Natural killer cell treated with Interleukin-12 subunit alpha and Interleukin-12 subunit beta and Interleukin-15 and Interleukin-18, amount 100 ng/mL, for 72 hours (primary cell): Measurements from ENCODE around the gene ODC1. TPM values are rescaled to one million over a fixed set of nuclear protein-coding genes. Genes with fewer than 3 reads are reported as not detected.

Source experiments
- ATAC-seq, 2 donors: fragments of 150-1000 bp; cut with Tn5 transposase in 1 of 2; sonication (Bioruptor Pico), chemical (Tn5 transposase) in 1 of 2; 2 replicates each; pipeline ENCODE4 v1.10.0; 2021
- DNase-seq: peaks from one replicate; pipeline ENCODE4 v3.0.0; 2022; ENCODE audit warnings: low spot score
- H3K27ac Mint-ChIP-seq, 2 donors: 1 replicate in 1 of 2; 2 replicates in 1 of 2; pipeline ENCODE4 v1.8.0; 2022; ENCODE audit warnings: mixed read lengths in 2 of 2, mild to moderate bottlenecking in 1 of 2, moderate library complexity in 1 of 2
- H3K27me3 Mint-ChIP-seq, 2 donors: 1 replicate in 1 of 2; 2 replicates in 1 of 2; pipeline ENCODE4 v1.8.0; 2022; ENCODE audit warnings: mixed read lengths in 2 of 2
- H3K36me3 Mint-ChIP-seq: one replicate; pipeline ENCODE4 v1.8.0; 2022; ENCODE audit warnings: mixed read lengths
- H3K4me1 Mint-ChIP-seq, 2 donors: 1 replicate in 1 of 2; 2 replicates in 1 of 2; pipeline ENCODE4 v1.8.0; 2022; ENCODE audit warnings: low read depth in 2 of 2, mixed read lengths in 2 of 2, mild to moderate bottlenecking in 1 of 2
- H3K4me3 Mint-ChIP-seq: one replicate; pipeline ENCODE4 v1.8.0; 2022; ENCODE audit warnings: mixed read lengths
- H3K9me3 Mint-ChIP-seq: 2 replicates; pipeline ENCODE4 v1.8.0; 2022; ENCODE audit warnings: mixed read lengths
- total RNA-seq, 2 donors: library from RNA; stranded (reverse); gene quantifications; one replicate each; pipeline ENCODE4 v1.2.3, GENCODE V29; 2022

Gene ODC1
- total RNA-seq, 2 donors from 2014 or later, result 91.5 to 206 TPM

- H3K27me3 Mint-ChIP-seq, result peaks cover 9 to 11% of the 10 kb centered on the region in 2 donors
- ATAC-seq (no peak), DNase-seq (no peak)
Observed at GRCh38 chr2:10431797-10432196, 16.3 kb downstream of the ODC1 start.

GRCh38 chr2:10430886-10431622 is 17.1 kb downstream of the ODC1 start:
- H3K36me3 Mint-ChIP-seq, result no peaks in the 10 kb centered on the region
- peaks cover 9 to 11% of the 10 kb centered on the region in 2 donors for H3K27me3 Mint-ChIP-seq
- no peak overlapping the region for H3K4me3 Mint-ChIP-seq
- DNase-seq (no peak), ATAC-seq (no peak)
- peaks cover 6 to 10% of the 10 kb centered on the region in 2 donors for H3K4me1 Mint-ChIP-seq
- H3K9me3 Mint-ChIP-seq, result no peaks in the 10 kb centered on the region
- no peak overlapping the region for H3K27ac Mint-ChIP-seq

More at GRCh38 chr2:10431797-10432196, 16.3 kb downstream of the ODC1 start:
- Mint-ChIP-seq H3K4me1 (peaks cover 6 to 10% of the 10 kb centered on the region in 2 donors), H3K36me3 (no peaks in the 10 kb centered on the region), H3K27ac (no peak overlapping the region), H3K4me3 (peak overlapping the region; percentile 27), H3K9me3 (no peaks in the 10 kb centered on the region)

- H3K27ac Mint-ChIP-seq, result no peak overlapping the region
- no peaks in the 10 kb centered on the region for H3K36me3 Mint-ChIP-seq
- H3K27me3 Mint-ChIP-seq, result peaks cover 9 to 11% of the 10 kb centered on the region in 2 donors
- ATAC-seq (no peak), DNase-seq (no peak)
- no peak overlapping the region for H3K4me3 Mint-ChIP-seq
- peaks cover 6 to 10% of the 10 kb centered on the region in 2 donors for H3K4me1 Mint-ChIP-seq
- no peaks in the 10 kb centered on the region for H3K9me3 Mint-ChIP-seq
Observed at GRCh38 chr2:10428924-10429323, 19.2 kb downstream of the ODC1 start.

GRCh38 chr2:10428355-10428754 is 19.8 kb downstream of the ODC1 start:
- Mint-ChIP-seq H3K9me3 (no peaks in the 10 kb centered on the region), H3K36me3 (no peaks in the 10 kb centered on the region), H3K27me3 (peaks cover 6 to 9% of the 10 kb centered on the region in 2 donors), H3K27ac (no peak overlapping the region), H3K4me3 (no peak overlapping the region), H3K4me1 (peaks cover 4 to 8% of the 10 kb centered on the region in 2 donors)
- no peak for ATAC-seq
- DNase-seq, result no peak

DNA sequence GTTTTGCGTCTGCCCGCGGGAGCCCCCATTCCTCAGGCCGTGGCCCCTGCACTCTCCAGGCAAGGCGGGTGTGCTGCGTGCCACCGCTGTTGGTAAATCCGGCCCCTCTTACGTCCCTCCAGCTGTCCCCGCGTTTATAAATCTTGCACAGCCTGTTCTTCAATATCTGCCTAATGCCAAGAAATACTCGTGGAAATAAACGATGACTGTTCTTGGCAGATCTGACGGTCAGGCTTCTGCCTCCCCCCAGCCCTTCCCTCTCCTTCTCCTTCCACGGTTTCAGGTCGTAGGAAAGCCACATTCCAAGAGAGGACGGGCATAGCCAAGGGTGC is 20.5 kb downstream of the ODC1 start:
- no peak overlapping the region for H3K27ac Mint-ChIP-seq
- peaks cover 0 to 4% of the 10 kb centered on the region in 2 donors for H3K4me1 Mint-ChIP-seq
- H3K36me3 Mint-ChIP-seq, result no peaks in the 10 kb centered on the region
- H3K9me3 Mint-ChIP-seq, result no peaks in the 10 kb centered on the region
- ATAC-seq, result no peak
- no peak for DNase-seq
- H3K4me3 Mint-ChIP-seq, result no peak overlapping the region
- peaks cover 0 to 5% of the 10 kb centered on the region in 2 donors for H3K27me3 Mint-ChIP-seq

DNA sequence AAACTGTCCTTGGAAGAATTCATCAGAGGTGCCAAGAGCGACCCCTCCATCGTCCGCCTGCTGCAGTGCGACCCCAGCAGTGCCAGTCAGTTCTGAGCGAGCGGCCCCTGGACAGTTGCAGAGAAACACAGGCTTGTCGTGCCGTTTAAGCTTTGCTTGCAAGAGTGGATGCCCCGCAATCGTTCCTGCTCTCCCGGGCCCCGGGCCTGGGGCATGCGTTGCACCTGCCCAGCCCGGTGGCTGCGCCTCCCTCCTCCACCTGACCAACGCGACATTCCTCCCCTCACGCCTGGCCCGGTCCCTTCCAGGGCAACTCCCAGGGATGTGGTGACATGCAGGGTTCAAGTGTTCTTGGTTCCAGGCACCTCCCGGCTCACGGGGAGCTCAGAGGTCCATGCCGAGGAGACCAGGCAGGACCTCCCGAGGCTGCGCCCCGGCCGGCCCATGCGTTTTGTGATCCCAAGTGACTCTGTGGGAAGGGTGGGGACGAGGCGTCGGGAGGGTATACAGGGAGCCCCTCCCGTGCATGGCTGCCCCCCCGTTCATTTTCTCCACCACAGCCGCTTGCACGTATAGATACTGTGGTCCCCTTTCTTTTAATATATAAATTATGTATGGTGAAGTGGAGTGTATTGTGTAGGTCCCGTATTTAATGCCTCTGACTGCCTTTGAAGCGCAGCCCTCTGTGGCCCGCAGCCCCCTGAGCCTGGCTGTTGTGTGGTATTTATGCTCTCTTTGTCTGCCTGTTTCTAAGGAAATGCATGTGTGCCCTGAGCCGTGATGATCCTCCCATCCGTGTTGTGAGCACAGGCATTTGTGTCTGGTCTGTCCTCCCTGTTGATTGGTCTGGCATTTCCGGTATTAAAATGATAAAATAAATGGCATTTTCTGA is 21.2 kb downstream of the ODC1 start:
- H3K4me1 Mint-ChIP-seq, result peaks cover 0 to 1% of the 10 kb centered on the region in 2 donors
- no peak overlapping the region for H3K4me3 Mint-ChIP-seq
- peaks cover 0 to 3% of the 10 kb centered on the region in 2 donors for H3K27me3 Mint-ChIP-seq
- no peak overlapping the region for H3K27ac Mint-ChIP-seq
- no peaks in the 10 kb centered on the region for H3K36me3 Mint-ChIP-seq
- H3K9me3 Mint-ChIP-seq, result no peaks in the 10 kb centered on the region
- DNase-seq (no peak), ATAC-seq (no peak)

- DNase-seq (no peak), ATAC-seq (no peak)
- no peak overlapping the region for H3K27ac Mint-ChIP-seq
- H3K36me3 Mint-ChIP-seq, result no peaks in the 10 kb centered on the region
- no peaks in the 10 kb centered on the region for H3K27me3 Mint-ChIP-seq
- H3K4me1 Mint-ChIP-seq, result no peaks in the 10 kb centered on the region
- no peaks in the 10 kb centered on the region for H3K9me3 Mint-ChIP-seq
- no peak overlapping the region for H3K4me3 Mint-ChIP-seq
Observed at GRCh38 chr2:10425699-10426098, 22.4 kb downstream of the ODC1 start.

- Mint-ChIP-seq H3K27ac (no peak overlapping the region), H3K36me3 (no peaks in the 10 kb centered on the region), H3K9me3 (no peaks in the 10 kb centered on the region), H3K27me3 (no peaks in the 10 kb centered on the region), H3K4me1 (no peaks in the 10 kb centered on the region), H3K4me3 (no peak overlapping the region)
- DNase-seq (no peak), ATAC-seq (no peak)
Observed at GRCh38 chr2:10424916-10425505, 23.1 kb downstream of the ODC1 start.

GRCh38 chr2:10424051-10424450 is 24.1 kb downstream of the ODC1 start:
- Mint-ChIP-seq H3K27ac (no peak overlapping the region), H3K36me3 (no peaks in the 10 kb centered on the region), H3K4me1 (no peaks in the 10 kb centered on the region), H3K9me3 (no peaks in the 10 kb centered on the region), H3K27me3 (no peaks in the 10 kb centered on the region), H3K4me3 (no peak overlapping the region)
- ATAC-seq (no peak), DNase-seq (no peak)

DNA sequence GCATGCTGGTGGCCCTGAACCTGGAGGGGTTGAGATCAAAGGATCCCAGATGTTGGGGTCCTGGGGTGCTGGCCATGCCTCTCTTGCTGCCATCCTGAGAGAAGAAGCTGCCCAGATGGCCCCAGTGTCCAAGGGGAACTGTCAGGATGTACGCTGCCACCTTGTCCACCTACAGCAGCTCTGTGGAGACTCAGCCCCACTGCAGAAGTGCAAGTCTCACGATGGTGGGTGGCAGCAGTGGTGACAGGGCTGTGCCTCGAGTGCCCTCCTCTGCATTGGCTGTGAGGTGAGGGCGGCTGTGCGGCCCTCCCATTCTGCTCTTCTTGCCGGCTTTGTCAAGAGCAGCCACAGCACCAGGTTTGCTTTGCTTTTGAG is 24.7 kb downstream of the ODC1 start:
- Mint-ChIP-seq H3K36me3 (no peaks in the 10 kb centered on the region), H3K27ac (no peak overlapping the region)

DNA sequence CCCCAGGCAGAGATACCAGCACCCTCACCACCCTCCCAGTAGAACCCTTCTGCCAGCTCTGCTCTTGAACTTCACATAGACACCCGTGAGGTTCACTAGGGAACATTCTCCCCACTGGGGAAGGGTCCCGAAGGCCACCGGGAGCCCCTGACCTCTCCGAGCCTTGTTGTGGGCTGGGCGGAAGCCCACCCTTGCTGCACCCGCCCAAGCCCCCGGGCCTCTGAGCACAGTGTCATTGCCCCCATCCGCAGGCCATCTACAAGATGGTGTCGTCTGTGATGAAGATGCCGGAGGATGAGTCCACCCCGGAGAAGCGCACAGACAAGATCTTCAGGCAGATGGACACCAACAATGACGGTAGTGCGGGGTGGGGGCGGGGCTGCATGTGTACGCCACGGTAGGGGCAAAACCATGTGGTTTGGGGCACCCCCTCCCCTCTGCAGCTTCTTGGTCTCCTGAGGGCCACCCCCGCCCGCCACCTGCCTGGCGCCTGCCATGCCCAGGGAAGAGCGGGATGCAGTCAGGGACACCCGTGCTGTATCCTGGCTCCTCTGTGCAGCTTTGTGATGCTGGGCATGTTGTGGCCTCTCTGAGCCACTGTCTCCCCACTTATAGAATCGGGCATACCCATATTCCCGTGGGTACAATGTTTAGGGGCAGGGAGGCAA is 25.3 kb downstream of the ODC1 start:
- Mint-ChIP-seq H3K27me3 (no peaks in the 10 kb centered on the region), H3K27ac (no peak overlapping the region), H3K4me3 (no peak overlapping the region), H3K4me1 (no peaks in the 10 kb centered on the region), H3K36me3 (no peaks in the 10 kb centered on the region), H3K9me3 (no peaks in the 10 kb centered on the region)
- ATAC-seq (no peak), DNase-seq (no peak)

More for the DNA sequence above, 24.7 kb downstream of the ODC1 start:
- DNase-seq (no peak), ATAC-seq (no peak)
- H3K27me3 Mint-ChIP-seq, result no peaks in the 10 kb centered on the region
- H3K9me3 Mint-ChIP-seq, result no peaks in the 10 kb centered on the region
- H3K4me1 Mint-ChIP-seq, result no peaks in the 10 kb centered on the region
- no peak overlapping the region for H3K4me3 Mint-ChIP-seq

- H3K4me1 Mint-ChIP-seq, result peaks cover 0 to 3% of the 10 kb centered on the region in 2 donors
- no peaks in the 10 kb centered on the region for H3K36me3 Mint-ChIP-seq
- H3K27ac Mint-ChIP-seq, result no peak overlapping the region
- no peaks in the 10 kb centered on the region for H3K27me3 Mint-ChIP-seq
- H3K9me3 Mint-ChIP-seq, result no peaks in the 10 kb centered on the region
- ATAC-seq (no peak), DNase-seq (no peak)
- H3K4me3 Mint-ChIP-seq, result no peak overlapping the region
Observed at GRCh38 chr2:10422251-10422650, 25.9 kb downstream of the ODC1 start.

- peaks cover 0 to 3% of the 10 kb centered on the region in 2 donors for H3K4me1 Mint-ChIP-seq
- H3K36me3 Mint-ChIP-seq, result no peaks in the 10 kb centered on the region
- DNase-seq (no peak), ATAC-seq (no peak)
- no peaks in the 10 kb centered on the region for H3K27me3 Mint-ChIP-seq
- H3K4me3 Mint-ChIP-seq, result no peak overlapping the region
- no peaks in the 10 kb centered on the region for H3K9me3 Mint-ChIP-seq
- H3K27ac Mint-ChIP-seq, result no peak overlapping the region
Observed at GRCh38 chr2:10419553-10420257, 28.4 kb downstream of the ODC1 start.
